Smooth muscle cell (in vitro differentiated cells): ENCODE measurements around the gene ZNF202. TPM values are rescaled to one million over a fixed set of nuclear protein-coding genes. Genes with fewer than 3 reads are reported as not detected.

ENCODE experiments used
- DNase-seq: peaks from one replicate; lab custom pipeline; 2025; ENCODE audit not compliant: unreplicated experiment; lab: John Stamatoyannopoulos, UW
- H2AFZ ChIP-seq: fragments of 200-600 bp; sonication (generic); 2 replicates; pipeline ENCODE4 v1.6.0; 2016; ENCODE audit warnings: antibody characterized with exemption, low read depth, mild to moderate bottlenecking
- H3F3A ChIP-seq: fragments of 200-600 bp; sonication (generic); 2 replicates; pipeline ENCODE4 v1.6.0; 2017; ENCODE audit warnings: antibody characterized with exemption, low read depth
- H3K27ac ChIP-seq: fragments of 200-600 bp; sonication (generic); 2 replicates; pipeline ENCODE4 v1.5.1; 2016; ENCODE audit warnings: low read depth, mild to moderate bottlenecking
- H3K27me3 ChIP-seq: fragments of 200-600 bp; sonication (generic); 2 replicates; pipeline ENCODE4 v1.6.1; 2016; ENCODE audit warnings: low read depth, mild to moderate bottlenecking
- H3K36me3 ChIP-seq: fragments of 200-600 bp; sonication (generic); 2 replicates; pipeline ENCODE4 v1.5.1; 2016; ENCODE audit warnings: low read depth
- H3K4me1 ChIP-seq: fragments of 200-600 bp; sonication (generic); 2 replicates; pipeline ENCODE4 v1.5.1; 2016; ENCODE audit warnings: low read depth
- H3K4me2 ChIP-seq: fragments of 200-600 bp; sonication (generic); 2 replicates; pipeline ENCODE4 v1.6.0; 2016; ENCODE audit warnings: mild to moderate bottlenecking
- H3K4me3 ChIP-seq: fragments of 200-600 bp; sonication (generic); 2 replicates; pipeline ENCODE4 v1.5.1; 2016; ENCODE audit warnings: mild to moderate bottlenecking
- H3K79me2 ChIP-seq: fragments of 200-600 bp; sonication (generic); 2 replicates; pipeline ENCODE4 v1.6.0; 2016; ENCODE audit warnings: low read depth, mild to moderate bottlenecking
- H3K9ac ChIP-seq: fragments of 200-600 bp; sonication (generic); 2 replicates; pipeline ENCODE4 v1.6.0; 2016; ENCODE audit warnings: low read depth
- H3K9me3 ChIP-seq: fragments of 200-600 bp; sonication (generic); replicated peaks from 2 replicates; pipeline ENCODE4 v1.5.1; 2016; ENCODE audit warnings: low read depth
- H4K20me1 ChIP-seq: fragments of 200-600 bp; sonication (generic); 2 replicates; pipeline ENCODE4 v1.6.0; 2016; ENCODE audit warnings: low read depth
- WGBS: methylation state at CpG from one replicate; pipeline ENCODE4 v1.1.7; 2016; ENCODE audit warnings: low lambda C conversion rate; 5-methylcytosine and 5-hydroxymethylcytosine counted together
- polyA plus RNA-seq: library from polyadenylated mRNA; unstranded; fragments of >200 nt; fragmentation: Nextera tagmentation; extraction: Ambion mirVana; gene quantifications from 2 replicates; pipeline ENCODE4 v1.2.1, GENCODE V29; 2016
- total RNA-seq: library from RNA; depleted of rRNA; stranded (reverse); fragments of >200 nt; gene quantifications from 2 replicates; pipeline ENCODE4 v1.2.3, GENCODE V29; 2014
- TF ChIP-seq, protein P1 (sequence below): fragments of 200-600 bp; sonication (generic); IDR thresholded peaks from 2 replicates; pipeline ENCODE4 v1.5.1; 2017; ENCODE audit warnings: borderline replicate concordance, mild to moderate bottlenecking, antibody characterized with exemption; ENCODE audit not compliant: insufficient read depth, poor library complexity, severe bottlenecking

Gene ZNF202
- total and polyA plus RNA-seq, 2 experiments from 2014 or later, result 3.6 to 6.2 TPM

GRCh38 chr11:123745764-123746451, 4.4 kb upstream of the ZNF202 start:
- Histone ChIP-seq H3K27me3 (no peaks in the 10 kb centered on the region), H3K79me2 (peaks cover 1% of the 10 kb centered on the region), H3K9me3 (no peaks in the 10 kb centered on the region), H3K4me2 (no peak overlapping the region), H2AFZ (no peak overlapping the region), H3K27ac (no peak overlapping the region), H3F3A (no peaks in the 10 kb centered on the region), H3K4me3 (no peak overlapping the region), H3K9ac (no peak overlapping the region), H3K36me3 (no peaks in the 10 kb centered on the region), H4K20me1 (no peaks in the 10 kb centered on the region), H3K4me1 (peaks cover 9% of the 10 kb centered on the region)
- WGBS, result 66% methylated on average over 2 of the region's 2 CpGs
- TF ChIP-seq, protein P1, sequence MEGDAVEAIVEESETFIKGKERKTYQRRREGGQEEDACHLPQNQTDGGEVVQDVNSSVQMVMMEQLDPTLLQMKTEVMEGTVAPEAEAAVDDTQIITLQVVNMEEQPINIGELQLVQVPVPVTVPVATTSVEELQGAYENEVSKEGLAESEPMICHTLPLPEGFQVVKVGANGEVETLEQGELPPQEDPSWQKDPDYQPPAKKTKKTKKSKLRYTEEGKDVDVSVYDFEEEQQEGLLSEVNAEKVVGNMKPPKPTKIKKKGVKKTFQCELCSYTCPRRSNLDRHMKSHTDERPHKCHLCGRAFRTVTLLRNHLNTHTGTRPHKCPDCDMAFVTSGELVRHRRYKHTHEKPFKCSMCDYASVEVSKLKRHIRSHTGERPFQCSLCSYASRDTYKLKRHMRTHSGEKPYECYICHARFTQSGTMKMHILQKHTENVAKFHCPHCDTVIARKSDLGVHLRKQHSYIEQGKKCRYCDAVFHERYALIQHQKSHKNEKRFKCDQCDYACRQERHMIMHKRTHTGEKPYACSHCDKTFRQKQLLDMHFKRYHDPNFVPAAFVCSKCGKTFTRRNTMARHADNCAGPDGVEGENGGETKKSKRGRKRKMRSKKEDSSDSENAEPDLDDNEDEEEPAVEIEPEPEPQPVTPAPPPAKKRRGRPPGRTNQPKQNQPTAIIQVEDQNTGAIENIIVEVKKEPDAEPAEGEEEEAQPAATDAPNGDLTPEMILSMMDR, result no peak
- DNase-seq, result no peak

GRCh38 chr11:123742724-123743120, 1.3 kb upstream of the ZNF202 start:
- Histone ChIP-seq H2AFZ (peak overlapping the region; percentile 100), H3K27ac (no peak overlapping the region), H3K4me1 (peaks cover 18% of the 10 kb centered on the region), H3K4me2 (peak overlapping the region; percentile 97), H3K9me3 (no peaks in the 10 kb centered on the region), H3K9ac (no peak overlapping the region), H3K36me3 (no peaks in the 10 kb centered on the region), H3K27me3 (no peaks in the 10 kb centered on the region), H3K4me3 (peak overlapping the region; percentile 75), H3F3A (no peaks in the 10 kb centered on the region), H4K20me1 (peaks cover 5% of the 10 kb centered on the region), H3K79me2 (peaks cover 27% of the 10 kb centered on the region)
- WGBS, result 39% methylated on average over 3 of the region's 3 CpGs
- TF ChIP-seq, protein P1, result no peak
- DNase-seq, result no peak

DNA sequence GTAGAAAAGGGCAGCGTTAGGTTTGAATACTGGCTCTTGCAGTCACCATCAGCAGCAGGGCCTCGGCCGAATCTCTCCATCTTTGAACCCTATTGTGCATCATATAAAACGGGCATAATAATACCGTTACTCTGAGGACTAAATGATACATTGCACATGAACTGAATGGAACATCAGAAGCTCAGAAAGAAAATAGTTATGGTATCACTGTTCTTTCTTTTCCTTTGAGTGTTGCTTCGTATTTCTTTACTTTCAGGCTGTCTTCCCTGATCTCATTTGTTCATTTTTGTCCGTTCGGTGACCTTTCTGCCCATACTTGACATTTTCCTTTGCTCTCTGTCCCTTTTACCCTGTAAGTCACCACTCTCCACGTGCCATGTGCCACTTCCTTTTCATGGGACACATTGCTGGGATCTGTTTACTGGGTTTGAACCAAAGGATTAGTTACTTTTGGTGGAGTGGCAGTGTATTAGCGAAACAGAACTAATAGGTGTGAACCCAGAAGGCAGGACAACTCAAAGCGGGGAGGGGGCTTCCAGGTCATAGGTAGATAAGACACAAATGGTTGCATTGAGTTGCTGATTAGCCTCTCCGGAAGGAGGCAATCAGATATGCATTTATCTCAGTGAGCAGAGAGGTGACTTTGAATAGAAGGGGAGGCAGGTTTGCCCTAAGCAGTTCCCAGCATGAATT, 717 bp upstream of the ZNF202 start:
- Histone ChIP-seq H2AFZ (peak overlapping the region; percentile 100), H3K4me1 (peaks cover 18% of the 10 kb centered on the region), H3K36me3 (no peaks in the 10 kb centered on the region), H3K9me3 (no peaks in the 10 kb centered on the region), H3K27me3 (no peaks in the 10 kb centered on the region), H3K4me2 (peak overlapping the region; percentile 97), H3K9ac (peak overlapping the region; percentile 46), H3K4me3 (peak overlapping the region; percentile 75), H3K27ac (no peak overlapping the region), H4K20me1 (peaks cover 5% of the 10 kb centered on the region), H3F3A (no peaks in the 10 kb centered on the region), H3K79me2 (peaks cover 30% of the 10 kb centered on the region)
- TF ChIP-seq, protein P1, result no peak
- WGBS, result 8% methylated on average over 12 of the region's 12 CpGs
- DNase-seq, result no peak
